ENCODE data around the gene WWTR1. TPM values are rescaled to one million over a fixed set of nuclear protein-coding genes. Genes with fewer than 3 reads are reported as not detected.
A peak's percentile ranks its signal among the peaks of the same experiment; 100 is the strongest.

The WWTR1 gene
- polyA plus RNA-seq, 2 of the 4 experiments (the other 2 are of a cell fraction), result 99.7 to 164 TPM

GRCh38 chr3:149575961-149576564 lies 81.8 kb downstream of the WWTR1 start (continued):
- TF ChIP-seq CHD4 (IDR thresholded peaks at IDR 0.05; ENCODE audit: borderline replicate concordance) (no peak), NPAS2 (CRISPR knock-in tag; IDR thresholded peaks at IDR 0.05; ENCODE audit: borderline replicate concordance) (no peak), JUNB (IDR thresholded peaks at IDR 0.05) (peak; percentile 89), CHD2 (IDR thresholded peaks at IDR 0.05; ENCODE audit: low read length, partially characterized antibody) (no peak), BCL3 (IDR thresholded peaks at IDR 0.05) (0 out of 3 replicates have a peak, but pooled peaks have one; percentile 50), ELK1 (IDR thresholded peaks at IDR 0.05; ENCODE audit: low read depth, low read length) (no peak), EP300 (IDR thresholded peaks at IDR 0.05) (peak; percentile 80 to 91; a peak in 3 of 5 replicates), ATOH8 (CRISPR knock-in tag; IDR thresholded peaks at IDR 0.05; ENCODE audit: low read depth) (peak; percentile 74), NR3C1 (IDR thresholded peaks at IDR 0.05) (no peak), TP53 (CRISPR knock-in tag; IDR thresholded peaks at IDR 0.05) (no peak), RAD21 (conservative IDR thresholded peaks at IDR 0.05 in 1 of 2, IDR thresholded peaks at IDR 0.05 in 1 of 2) (peak; percentile 33 to 49), EHMT2 (IDR thresholded peaks at IDR 0.05; ENCODE audit: low read depth) (no peak), POLR2AphosphoS2 (conservative IDR thresholded peaks at IDR 0.05; ENCODE audit: low read length) (no peak), KDM5A (IDR thresholded peaks at IDR 0.05) (no peak), HES2 (IDR thresholded peaks at IDR 0.05) (no peak; the same call in 1 of the 2 replicates), ZSCAN20 (CRISPR knock-in tag; IDR thresholded peaks at IDR 0.05) (no peak), USF2 (IDR thresholded peaks at IDR 0.05) (no peak), JUN (IDR thresholded peaks at IDR 0.05) (peak; percentile 45 to 83; a peak in 4 of 5 replicates), HOXB13 (CRISPR knock-in tag; IDR thresholded peaks at IDR 0.05; ENCODE audit: low read depth) (no peak; the same call in 1 of the 2 replicates), ZFP36 (IDR thresholded peaks at IDR 0.05; ENCODE audit: borderline replicate concordance, partially characterized antibody) (no peak), FOSB (CRISPR knock-in tag; IDR thresholded peaks at IDR 0.05) (0 out of 2 replicates have a peak, but pooled peaks have one; percentile 5), HMGXB4 (CRISPR knock-in tag; IDR thresholded peaks at IDR 0.05; ENCODE audit: borderline replicate concordance) (no peak), HOXA7 (CRISPR knock-in tag; IDR thresholded peaks at IDR 0.05) (no peak), BHLHE40 (IDR thresholded peaks at IDR 0.05; ENCODE audit: low read depth, low read length) (no peak), PBX3 (IDR thresholded peaks at IDR 0.05) (no peak), E2F6 (IDR thresholded peaks at IDR 0.05; ENCODE audit: borderline replicate concordance, low read depth) (no peak), NFE2L2 (conservative IDR thresholded peaks at IDR 0.05; ENCODE audit: low read length) (peak; percentile 53), HOXB5 (CRISPR knock-in tag; IDR thresholded peaks at IDR 0.05) (peak; percentile 47; the same call in 1 of the 2 replicates), MAZ (IDR thresholded peaks at IDR 0.05; ENCODE audit: borderline replicate concordance, low read depth, low read length) (no peak), REST (IDR thresholded peaks at IDR 0.05) (no peak)
